ENCODE results near the gene MTERF4. TPM values are rescaled to one million over a fixed set of nuclear protein-coding genes. Genes with fewer than 3 reads are reported as not detected.
A peak's percentile ranks its signal among the peaks of the same experiment; 100 is the strongest.

Gene MTERF4
- total and polyA plus RNA-seq, 2 of the 4 experiments (the other 2 are of a cell fraction): 26.6 to 33.3 TPM

DNA sequence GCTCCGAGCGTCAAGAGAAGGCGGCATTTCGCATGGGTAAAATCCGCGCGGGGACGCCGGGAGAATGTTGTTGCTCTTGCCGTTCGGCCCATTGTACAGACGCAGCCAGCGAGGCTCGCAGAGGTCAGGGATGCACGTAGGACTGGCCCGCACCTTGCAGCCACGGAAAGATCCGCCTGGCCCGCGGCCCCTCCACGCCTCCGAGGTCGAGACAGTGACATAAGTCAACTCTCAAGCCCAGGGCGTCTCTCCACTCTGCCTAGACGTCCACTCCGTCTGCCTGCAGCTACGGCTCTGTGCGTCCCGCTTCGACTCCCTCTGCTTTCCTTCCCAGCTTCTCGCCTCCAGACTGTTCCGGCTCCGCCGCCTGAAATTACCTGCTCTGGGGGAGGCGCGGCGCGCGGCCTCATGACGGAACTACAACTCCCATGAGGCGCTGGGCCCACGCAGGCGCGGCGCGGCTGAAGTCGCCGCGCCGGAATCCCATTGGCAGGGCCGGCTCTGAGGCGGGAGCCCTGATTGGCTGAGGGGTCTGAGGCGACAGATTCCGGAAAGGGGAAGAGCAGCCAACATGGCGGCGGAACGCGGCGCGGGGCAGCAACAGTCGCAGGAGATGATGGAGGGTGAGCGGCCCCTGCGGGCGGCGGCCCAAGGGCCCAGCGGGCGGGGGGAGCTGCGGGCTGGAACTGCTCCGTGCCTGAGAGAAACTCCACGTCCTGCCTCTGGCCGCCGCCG, 48.0 kb upstream of the MTERF4 start, which contains the start of gene PPP1R7 (continued):
- TF ChIP-seq MXI1 (IDR thresholded peaks at IDR 0.05; ENCODE audit: borderline replicate concordance, low read depth, low read length) (peak; percentile 73; the same call in 1 of the 2 replicates), RAD21 (IDR thresholded peaks at IDR 0.05; ENCODE audit: low read length) (0 out of 2 replicates have a peak, but pooled peaks have one; percentile 22)

DNA sequence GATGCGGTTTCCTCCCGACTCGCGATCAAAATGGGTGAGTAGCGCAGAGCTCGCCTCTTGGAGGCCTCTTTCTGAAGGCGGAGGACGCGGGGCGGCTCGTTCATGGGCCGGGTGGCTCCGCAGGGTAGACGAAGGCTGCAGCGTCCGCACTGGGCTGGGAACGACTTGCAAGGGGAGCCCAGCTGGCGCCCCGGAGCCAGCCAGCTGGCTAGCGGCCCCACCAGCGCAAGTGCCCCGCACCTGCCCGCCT, 47.5 kb upstream of the MTERF4 start:
- Histone ChIP-seq H2AFZ (replicated peaks; ENCODE audit: low read length, poor library complexity) (peak overlapping the region; percentile 96), H3K9me3 (ENCODE audit: control insufficient read depth, insufficient read depth, low read length) (no peaks in the 10 kb centered on the region), H4K20me1 (ENCODE audit: insufficient read depth, low read length) (peaks cover 18% of the 10 kb centered on the region), H4K8ac (ENCODE audit: low read depth in 2 of 2, low read length in 2 of 2) (no peak overlapping the region), H3K18ac (ENCODE audit: low read depth, low read length) (no peak overlapping the region), H3K14ac (replicated peaks; ENCODE audit: low read depth, low read length) (no peak overlapping the region), H2AK5ac (ENCODE audit: low read depth, low read length) (no peak overlapping the region), H3K56ac (ENCODE audit: extremely low read depth, insufficient read depth, low read length) (no peak overlapping the region), H3K36me3 (ENCODE audit: control insufficient read depth, insufficient read depth, low read length) (peaks cover 4% of the 10 kb centered on the region), H4K91ac (ENCODE audit: insufficient read depth, low read depth, low read length) (no peak overlapping the region), H3K79me1 (ENCODE audit: low read depth in 1 of 2, low read length in 2 of 2) (peaks cover 18 to 38% of the 10 kb centered on the region in 2 experiments), H3K4me2 (ENCODE audit: low read depth, low read length) (peak overlapping the region; percentile 98), H3K4me1 (ENCODE audit: control insufficient read depth, insufficient read depth, low read length) (peaks cover 7% of the 10 kb centered on the region; the same call in 1 of the 2 replicates), H2BK20ac (ENCODE audit: low read depth, low read length) (no peak overlapping the region), H2AK9ac (replicated peaks; ENCODE audit: low read depth, low read length, poor library complexity) (peak overlapping the region; percentile 82), H3K4me3 (ENCODE audit: insufficient read depth, low read depth, low read length) (peak overlapping the region; percentile 75), H3K9me1 (ENCODE audit: insufficient read depth, low read length) (peaks cover 17% of the 10 kb centered on the region), H4K5ac (ENCODE audit: low read depth, low read length) (no peak overlapping the region), H3K27me3 (ENCODE audit: control insufficient read depth, insufficient read depth, low read length) (no peaks in the 10 kb centered on the region), H3K27ac (ENCODE audit: insufficient read depth, low read length) (no peak overlapping the region), H2BK15ac (ENCODE audit: low read depth, low read length) (no peak overlapping the region), H3K4ac (ENCODE audit: low read depth, low read length) (no peak overlapping the region), H3K9ac (ENCODE audit: low read depth, low read length) (no peak overlapping the region), H3K23ac (ENCODE audit: low read depth, low read length) (no peak overlapping the region), H2BK120ac (ENCODE audit: low read depth, low read length) (no peak overlapping the region), H2BK5ac (ENCODE audit: low read depth, low read length, poor library complexity, severe bottlenecking) (no peak overlapping the region)
- peak; percentile 15 for ATAC-seq (ENCODE audit: low read depth)
- POLR2A ChIA-PET (ENCODE audit: unreplicated experiment): no interaction called here
- DNase-seq: no peak
- CTCF ChIA-PET: interaction anchor here (0.6 kb wide), 1 partner anchor 540 kb away, joined by 3 read pairs; no protein-coding TSS in a partner anchor
- in situ Hi-C loops (cut with MboI; ENCODE audit: low sequenced_read_pairs): no loop called here
- dilution Hi-C loops (cut with HindIII; ENCODE audit: low sequenced_read_pairs, unreplicated experiment): no loop called here
- BruUV-seq (replicated peaks): no TSS peak
- WGBS, 2 experiments (ENCODE audit: extremely low coverage in 2 of 2, insufficient read length in 1 of 2): 0% methylated on average over 15 of the region's 23 CpGs; no CpG with 5 or more reads in 1 of the 2 experiments
- intact Hi-C loops (cut with micrococcal nuclease): loop anchor here (2.0 kb wide), 1 partner anchor 47 kb away; the partner anchor contains the start of gene MTERF4
- TF ChIP-seq CHD1 (IDR thresholded peaks at IDR 0.05; ENCODE audit: low read depth, low read length) (no peak), MAFK (IDR thresholded peaks at IDR 0.05; ENCODE audit: low read depth, low read length) (no peak), MXI1 (IDR thresholded peaks at IDR 0.05; ENCODE audit: borderline replicate concordance, low read depth, low read length) (no peak), RAD21 (IDR thresholded peaks at IDR 0.05; ENCODE audit: low read length) (no peak), MAZ (IDR thresholded peaks at IDR 0.05; ENCODE audit: borderline replicate concordance, low read depth, low read length) (no peak), RFX5 (IDR thresholded peaks at IDR 0.05; ENCODE audit: low read depth, low read length) (no peak), FOS (IDR thresholded peaks at IDR 0.05; ENCODE audit: low read depth, low read length) (no peak), CEBPB (IDR thresholded peaks at IDR 0.05; ENCODE audit: low read depth, low read length) (no peak), POLR2A (IDR thresholded peaks at IDR 0.05; ENCODE audit: low read depth, low read length) (no peak), RCOR1 (IDR thresholded peaks at IDR 0.05; ENCODE audit: insufficient replicate concordance, low read length) (no peak), SMC3 (IDR thresholded peaks at IDR 0.05; ENCODE audit: low read depth, low read length) (no peak), BHLHE40 (IDR thresholded peaks at IDR 0.05; ENCODE audit: low read depth, low read length) (no peak)
- TF ChIP-seq, protein P1, sequence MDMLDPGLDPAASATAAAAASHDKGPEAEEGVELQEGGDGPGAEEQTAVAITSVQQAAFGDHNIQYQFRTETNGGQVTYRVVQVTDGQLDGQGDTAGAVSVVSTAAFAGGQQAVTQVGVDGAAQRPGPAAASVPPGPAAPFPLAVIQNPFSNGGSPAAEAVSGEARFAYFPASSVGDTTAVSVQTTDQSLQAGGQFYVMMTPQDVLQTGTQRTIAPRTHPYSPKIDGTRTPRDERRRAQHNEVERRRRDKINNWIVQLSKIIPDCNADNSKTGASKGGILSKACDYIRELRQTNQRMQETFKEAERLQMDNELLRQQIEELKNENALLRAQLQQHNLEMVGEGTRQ (IDR thresholded peaks at IDR 0.05; ENCODE audit: low read depth, low read length): no peak
- TF ChIP-seq, protein P2, sequence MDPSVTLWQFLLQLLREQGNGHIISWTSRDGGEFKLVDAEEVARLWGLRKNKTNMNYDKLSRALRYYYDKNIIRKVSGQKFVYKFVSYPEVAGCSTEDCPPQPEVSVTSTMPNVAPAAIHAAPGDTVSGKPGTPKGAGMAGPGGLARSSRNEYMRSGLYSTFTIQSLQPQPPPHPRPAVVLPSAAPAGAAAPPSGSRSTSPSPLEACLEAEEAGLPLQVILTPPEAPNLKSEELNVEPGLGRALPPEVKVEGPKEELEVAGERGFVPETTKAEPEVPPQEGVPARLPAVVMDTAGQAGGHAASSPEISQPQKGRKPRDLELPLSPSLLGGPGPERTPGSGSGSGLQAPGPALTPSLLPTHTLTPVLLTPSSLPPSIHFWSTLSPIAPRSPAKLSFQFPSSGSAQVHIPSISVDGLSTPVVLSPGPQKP (IDR thresholded peaks at IDR 0.05; ENCODE audit: borderline replicate concordance, low read depth, low read length): no peak

Data from IMR-90 (cell line).